Panc1 (cell line): ENCODE data around the gene ZER1. TPM values are rescaled to one million over a fixed set of nuclear protein-coding genes. Genes with fewer than 3 reads are reported as not detected.

ENCODE experiments used
- ATAC-seq: fragments of 200-7000 bp; cut with Tn5 transposase; 2 replicates; pipeline ENCODE4 v1.9.1; 2020; ENCODE audit warnings: mild to moderate bottlenecking, moderate library complexity
- BruUV-seq: library from RNA; stranded (reverse); fragments of 400-500 nt; replicated peaks from 2 replicates; lab custom pipeline; 2021; lab: Mats Ljungman, UMichigan
- CTCF ChIA-PET: fragments of 300-600 bp; sonication (Branson Sonifier 250); formaldehyde crosslinking; loops from one replicate; lab custom pipeline; 2022; ENCODE audit warnings: antibody characterized with exemption; lab: Charles Lee
- POLR2A ChIA-PET: fragments of 300-600 bp; sonication (Branson Sonifier 250); formaldehyde crosslinking; loops from one replicate; lab custom pipeline; 2022; ENCODE audit warnings: antibody characterized with exemption; lab: Charles Lee
- DNase-seq: peaks from one replicate; pipeline ENCODE4 v3.0.0-alpha.2; 2010; ENCODE audit warnings: low read depth, low spot score
- H3K27ac ChIP-seq: 2 replicates; pipeline ENCODE4 v1.5.1; 2011; ENCODE audit warnings: mild to moderate bottlenecking, low read length, inconsistent platforms
- H3K27me3 ChIP-seq: fragments of 200-500 bp; sonication (Bioruptor generic); 2 replicates; pipeline ENCODE4 v1.6.0; 2014; ENCODE audit warnings: low read length, inconsistent platforms; ENCODE audit not compliant: control insufficient read depth, insufficient read depth
- H3K36me3 ChIP-seq: fragments of 200-500 bp; sonication (Bioruptor generic); 2 replicates; pipeline ENCODE4 v1.5.1; 2014; ENCODE audit warnings: inconsistent platforms, mild to moderate bottlenecking, low read length, moderate library complexity; ENCODE audit not compliant: control insufficient read depth, insufficient read depth
- H3K4me1 ChIP-seq: 2 replicates; pipeline ENCODE4 v1.5.1; 2011; ENCODE audit warnings: inconsistent platforms, mild to moderate bottlenecking, low read length, moderate library complexity; ENCODE audit not compliant: control insufficient read depth, insufficient read depth
- H3K4me3 ChIP-seq, 2 experiments: 2 replicates each; pipeline ENCODE4 v1.5.1; 2011 to 2012; ENCODE audit warnings: low read depth in 2 of 2, low read length in 2 of 2, mild to moderate bottlenecking in 2 of 2, inconsistent platforms in 1 of 2, moderate library complexity in 1 of 2
- H3K9me3 ChIP-seq: fragments of 200-500 bp; sonication (Bioruptor generic); 2 replicates; pipeline ENCODE4 v1.5.1; 2014; ENCODE audit warnings: low read depth, mild to moderate bottlenecking, inconsistent platforms, low read length, moderate library complexity; ENCODE audit not compliant: control insufficient read depth, insufficient read depth
- POLR2AphosphoS5 ChIP-seq: IDR thresholded peaks from 2 replicates; pipeline ENCODE4 v1.6.1; 2012; ENCODE audit warnings: mild to moderate bottlenecking, low read depth, low read length, moderate library complexity
- SIN3A ChIP-seq: IDR thresholded peaks from 2 replicates; pipeline ENCODE4 v1.6.1; 2012; ENCODE audit warnings: low read depth, mild to moderate bottlenecking, low read length, moderate library complexity, borderline replicate concordance; ENCODE audit not compliant: insufficient read depth
- TCF7L2 ChIP-seq: IDR thresholded peaks from 2 replicates; pipeline ENCODE4 v1.6.1; 2011; ENCODE audit warnings: mild to moderate bottlenecking, low read depth, low read length, inconsistent platforms
- in situ Hi-C: cut with HindIII; loops from 2 replicates; pipeline ENCODE4 v1.10.0; 2016; ENCODE audit warnings: low sequenced_read_pairs, low pct_unique_long_range_greater_than_20kb
- intact Hi-C: fragments of 100-400 bp; cut with micrococcal nuclease; formaldehyde crosslinking; loops from one replicate; pipeline ENCODE4 v1.10.0; 2022; ENCODE audit not compliant: unreplicated experiment
- total RNA-seq: library from RNA; stranded (reverse); gene quantifications from one replicate; pipeline ENCODE4 v1.2.1, GENCODE V29; 2021; ENCODE audit not compliant: unreplicated experiment
- TF ChIP-seq, protein P1 (sequence below), 2 experiments: IDR thresholded peaks; 2 replicates each; pipeline ENCODE4 v1.6.1; 2011 to 2012; ENCODE audit warnings: low read depth in 2 of 2, control low read depth in 1 of 2, low read length in 1 of 2, mild to moderate bottlenecking in 1 of 2, moderate library complexity in 1 of 2; ENCODE audit not compliant: insufficient read depth in 1 of 2
- TF ChIP-seq, protein P2 (sequence below): fragments of 450-650 bp; IDR thresholded peaks from 2 replicates; pipeline ENCODE4 v1.5.1; 2017; ENCODE audit warnings: mild to moderate bottlenecking

The ZER1 gene
- total RNA-seq, 1 experiment from 2014 or later = 16.2 TPM

DNA sequence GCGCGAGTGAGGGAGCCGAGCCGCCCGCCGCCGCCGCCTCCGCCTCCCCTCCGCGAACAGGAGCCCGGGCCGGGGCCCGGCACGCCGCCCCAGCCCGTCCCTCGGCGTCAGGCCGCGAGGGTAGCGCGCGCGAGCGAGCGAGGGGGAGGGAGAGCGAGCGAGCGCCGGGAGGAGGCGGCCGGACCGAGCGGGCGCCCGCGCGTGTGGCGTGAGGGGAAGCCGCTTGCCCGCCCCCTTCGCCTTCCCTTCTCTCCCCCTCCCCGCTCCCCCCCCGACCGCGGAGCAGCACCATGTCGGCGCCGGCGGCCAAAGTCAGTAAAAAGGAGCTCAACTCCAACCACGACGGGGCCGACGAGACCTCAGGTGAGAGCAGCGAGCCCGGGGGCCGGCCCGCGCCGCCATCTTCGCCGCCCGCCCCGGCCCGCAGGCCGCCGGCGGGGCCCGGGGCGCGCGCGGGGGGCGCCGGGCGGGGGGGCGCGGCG is 82.4 kb downstream of the ZER1 start:
- ChIA-PET CTCF (no interaction called here), POLR2A (interaction anchor here (0.7 kb wide), 1 partner anchor 135 kb away, joined by 3 read pairs; no protein-coding TSS in a partner anchor)
- ATAC-seq (peak; percentile 60), DNase-seq (no peak)
- Histone ChIP-seq H3K4me1 (peaks cover 29% of the 10 kb centered on the region), H3K4me3 (peak overlapping the region; percentile 29 to 48), H3K36me3 (peaks cover 37% of the 10 kb centered on the region), H3K9me3 (no peaks in the 10 kb centered on the region), H3K27ac (no peak overlapping the region), H3K27me3 (no peaks in the 10 kb centered on the region)
- no TSS peak for BruUV-seq
- TF ChIP-seq POLR2AphosphoS5 (no peak), SIN3A (no peak), TCF7L2 (no peak)
- TF ChIP-seq, protein P1, sequence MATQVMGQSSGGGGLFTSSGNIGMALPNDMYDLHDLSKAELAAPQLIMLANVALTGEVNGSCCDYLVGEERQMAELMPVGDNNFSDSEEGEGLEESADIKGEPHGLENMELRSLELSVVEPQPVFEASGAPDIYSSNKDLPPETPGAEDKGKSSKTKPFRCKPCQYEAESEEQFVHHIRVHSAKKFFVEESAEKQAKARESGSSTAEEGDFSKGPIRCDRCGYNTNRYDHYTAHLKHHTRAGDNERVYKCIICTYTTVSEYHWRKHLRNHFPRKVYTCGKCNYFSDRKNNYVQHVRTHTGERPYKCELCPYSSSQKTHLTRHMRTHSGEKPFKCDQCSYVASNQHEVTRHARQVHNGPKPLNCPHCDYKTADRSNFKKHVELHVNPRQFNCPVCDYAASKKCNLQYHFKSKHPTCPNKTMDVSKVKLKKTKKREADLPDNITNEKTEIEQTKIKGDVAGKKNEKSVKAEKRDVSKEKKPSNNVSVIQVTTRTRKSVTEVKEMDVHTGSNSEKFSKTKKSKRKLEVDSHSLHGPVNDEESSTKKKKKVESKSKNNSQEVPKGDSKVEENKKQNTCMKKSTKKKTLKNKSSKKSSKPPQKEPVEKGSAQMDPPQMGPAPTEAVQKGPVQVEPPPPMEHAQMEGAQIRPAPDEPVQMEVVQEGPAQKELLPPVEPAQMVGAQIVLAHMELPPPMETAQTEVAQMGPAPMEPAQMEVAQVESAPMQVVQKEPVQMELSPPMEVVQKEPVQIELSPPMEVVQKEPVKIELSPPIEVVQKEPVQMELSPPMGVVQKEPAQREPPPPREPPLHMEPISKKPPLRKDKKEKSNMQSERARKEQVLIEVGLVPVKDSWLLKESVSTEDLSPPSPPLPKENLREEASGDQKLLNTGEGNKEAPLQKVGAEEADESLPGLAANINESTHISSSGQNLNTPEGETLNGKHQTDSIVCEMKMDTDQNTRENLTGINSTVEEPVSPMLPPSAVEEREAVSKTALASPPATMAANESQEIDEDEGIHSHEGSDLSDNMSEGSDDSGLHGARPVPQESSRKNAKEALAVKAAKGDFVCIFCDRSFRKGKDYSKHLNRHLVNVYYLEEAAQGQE (IDR thresholded peaks at IDR 0.05; ENCODE audit: insufficient read depth in 1 of 2, low read depth in 2 of 2, low read length in 1 of 2) = no peak
- TF ChIP-seq, protein P2, sequence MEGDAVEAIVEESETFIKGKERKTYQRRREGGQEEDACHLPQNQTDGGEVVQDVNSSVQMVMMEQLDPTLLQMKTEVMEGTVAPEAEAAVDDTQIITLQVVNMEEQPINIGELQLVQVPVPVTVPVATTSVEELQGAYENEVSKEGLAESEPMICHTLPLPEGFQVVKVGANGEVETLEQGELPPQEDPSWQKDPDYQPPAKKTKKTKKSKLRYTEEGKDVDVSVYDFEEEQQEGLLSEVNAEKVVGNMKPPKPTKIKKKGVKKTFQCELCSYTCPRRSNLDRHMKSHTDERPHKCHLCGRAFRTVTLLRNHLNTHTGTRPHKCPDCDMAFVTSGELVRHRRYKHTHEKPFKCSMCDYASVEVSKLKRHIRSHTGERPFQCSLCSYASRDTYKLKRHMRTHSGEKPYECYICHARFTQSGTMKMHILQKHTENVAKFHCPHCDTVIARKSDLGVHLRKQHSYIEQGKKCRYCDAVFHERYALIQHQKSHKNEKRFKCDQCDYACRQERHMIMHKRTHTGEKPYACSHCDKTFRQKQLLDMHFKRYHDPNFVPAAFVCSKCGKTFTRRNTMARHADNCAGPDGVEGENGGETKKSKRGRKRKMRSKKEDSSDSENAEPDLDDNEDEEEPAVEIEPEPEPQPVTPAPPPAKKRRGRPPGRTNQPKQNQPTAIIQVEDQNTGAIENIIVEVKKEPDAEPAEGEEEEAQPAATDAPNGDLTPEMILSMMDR = no peak
- intact Hi-C loops (no loop called here), in situ Hi-C loops (no loop called here)

DNA sequence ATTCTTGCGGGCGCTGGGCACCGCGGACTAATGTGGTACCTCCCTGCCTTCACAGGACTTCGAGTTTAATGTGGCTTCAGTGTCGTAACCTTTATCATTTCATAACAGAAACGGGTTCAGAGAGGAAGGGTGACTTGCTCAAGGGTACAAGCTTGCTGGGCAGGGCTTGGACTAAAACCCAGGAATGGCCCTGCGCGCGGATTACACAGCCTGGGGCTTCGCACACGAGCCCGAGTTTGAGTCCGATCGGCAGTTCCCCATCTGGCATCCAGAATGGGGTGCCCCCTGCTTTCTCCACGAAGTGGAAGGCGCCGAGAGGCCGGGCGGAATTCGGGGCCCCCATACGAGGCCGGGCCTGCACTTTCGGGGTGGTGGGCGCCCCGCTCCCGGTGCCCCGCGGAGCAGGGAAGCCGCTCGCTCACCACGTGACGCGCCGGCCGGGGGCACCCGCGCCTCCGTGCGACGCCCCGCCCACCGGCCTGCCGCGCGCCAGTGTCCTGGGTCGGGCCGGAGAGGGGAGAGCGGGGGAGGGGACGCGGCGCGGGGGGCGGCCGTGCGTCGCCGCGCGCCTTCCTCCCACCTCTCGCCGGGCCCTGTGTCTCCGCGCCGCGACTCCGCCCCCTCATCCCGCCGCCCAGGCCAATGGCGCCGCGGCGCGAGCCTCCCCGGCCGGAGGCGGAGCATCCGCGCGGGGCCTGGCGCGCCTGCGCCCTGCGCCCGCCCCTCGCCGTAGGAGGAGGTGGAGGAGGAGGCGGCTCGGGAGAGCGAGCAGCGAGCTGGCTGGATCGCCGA is 83.0 kb downstream of the ZER1 start, which contains the start of gene SET:
Gene SET (plus strand): TSS at position 722 of the 792 bp plus-strand sequence. CDS start 361 bp downstream, outside the sequence.
- H3K4me1 ChIP-seq = peaks cover 29% of the 10 kb centered on the region
- peak; percentile 88 for ATAC-seq
- H3K27me3 ChIP-seq = no peaks in the 10 kb centered on the region
- BruUV-seq = no TSS peak
- H3K9me3 ChIP-seq = no peaks in the 10 kb centered on the region
- in situ Hi-C loops = no loop called here
- H3K4me3 ChIP-seq = peak within 1 kb of the TSS; percentile 96 to 97
- H3K36me3 ChIP-seq = peaks cover 31% of the 10 kb centered on the region
- peak within 1 kb of the TSS; percentile 97 for H3K27ac ChIP-seq
- intact Hi-C loops = no loop called here
- TF ChIP-seq POLR2AphosphoS5 (peak; percentile 56), TCF7L2 (no peak)
- no peak for DNase-seq
- CTCF ChIA-PET = no interaction called here
- POLR2A ChIA-PET = no interaction called here

DNA sequence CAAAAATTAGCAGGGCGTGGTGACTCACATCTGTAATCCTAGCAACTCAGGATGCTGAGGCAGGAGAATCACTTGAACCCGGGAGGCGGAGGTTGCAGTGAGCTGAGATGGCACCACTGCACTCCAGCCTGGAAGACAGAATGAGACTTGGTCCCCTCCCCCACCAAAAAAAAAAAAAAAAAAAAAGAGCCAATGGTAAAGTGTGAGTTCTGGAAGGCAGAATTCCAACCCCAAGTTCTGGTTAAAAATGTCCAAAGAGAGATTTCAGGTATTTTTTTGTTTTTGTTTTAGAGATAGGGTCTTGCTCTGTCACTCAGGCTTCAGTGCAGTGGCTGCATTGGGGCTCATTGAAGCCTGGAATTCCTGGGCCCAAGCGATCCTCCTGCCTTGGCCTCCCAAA is 84.3 kb downstream of the ZER1 start:
- POLR2A ChIA-PET = interaction anchor here (0.6 kb wide), 1 partner anchor 108 kb away, joined by 3 read pairs; no protein-coding TSS in a partner anchor
- Histone ChIP-seq H3K4me1 (peaks cover 33% of the 10 kb centered on the region), H3K9me3 (no peaks in the 10 kb centered on the region), H3K27ac (peak overlapping the region; percentile 97), H3K27me3 (no peaks in the 10 kb centered on the region), H3K36me3 (peaks cover 18% of the 10 kb centered on the region), H3K4me3 (no peak overlapping the region)
- ATAC-seq (no peak), DNase-seq (no peak)
- BruUV-seq = no TSS peak
- intact Hi-C loops (no loop called here), in situ Hi-C loops (no loop called here)
- TF ChIP-seq, protein P1 (IDR thresholded peaks at IDR 0.05; ENCODE audit: insufficient read depth in 1 of 2, low read depth in 2 of 2, low read length in 1 of 2) = no peak
- TF ChIP-seq TCF7L2 (no peak), POLR2AphosphoS5 (no peak), SIN3A (no peak)
- TF ChIP-seq, protein P2 = no peak
- CTCF ChIA-PET = no interaction called here
